ENCODE data around the gene SYVN1.

Gene SYVN1

GRCh38 chr11:65166893-65167292 lies 32.6 kb upstream of the SYVN1 start:
- no peak for TF ChIP-seq FOXK2 (IDR thresholded peaks at IDR 0.05)
- TF ChIP-seq ZNF384 (IDR thresholded peaks at IDR 0.05): no peak
- TF ChIP-seq SUZ12 (IDR thresholded peaks at IDR 0.05): no peak
- DNase-seq (ENCODE audit: extremely low spot score): no peak
- CTCF ChIA-PET: no interaction called here
- POLR2A ChIA-PET: no interaction called here

GRCh38 chr11:65165410-65166317 lies 31.3 kb upstream of the SYVN1 start:
- POLR2A ChIA-PET: no interaction called here
- no peak for DNase-seq (ENCODE audit: extremely low spot score)
- CTCF ChIA-PET: no interaction called here
- TF ChIP-seq L3MBTL2 (conservative IDR thresholded peaks at IDR 0.05) (peak; percentile 34; the same call in 1 of the 2 replicates), PKNOX1 (IDR thresholded peaks at IDR 0.05) (no peak)

GRCh38 chr11:65163684-65164083 lies 29.4 kb upstream of the SYVN1 start:
- no peak for DNase-seq (ENCODE audit: extremely low spot score)
- TF ChIP-seq ZNF384 (IDR thresholded peaks at IDR 0.05): no peak
- no peak for TF ChIP-seq NFRKB (IDR thresholded peaks at IDR 0.05)
- TF ChIP-seq LEF1 (IDR thresholded peaks at IDR 0.05; ENCODE audit: borderline replicate concordance): no peak
- no peak for TF ChIP-seq SP1 (IDR thresholded peaks at IDR 0.05)
- TF ChIP-seq HDGF (IDR thresholded peaks at IDR 0.05; ENCODE audit: borderline replicate concordance): no peak
- TF ChIP-seq FOXM1 (IDR thresholded peaks at IDR 0.05; ENCODE audit: borderline replicate concordance): no peak
- no peak for TF ChIP-seq L3MBTL2 (conservative IDR thresholded peaks at IDR 0.05)
- TF ChIP-seq FOXK2 (IDR thresholded peaks at IDR 0.05): no peak
- ChIA-PET POLR2A (interaction anchor here (1.6 kb wide), 1 partner anchor 29 kb away, joined by 4 read pairs; no protein-coding TSS in a partner anchor), CTCF (no interaction called here)

- ChIA-PET CTCF (no interaction called here), POLR2A (interaction anchor here (0.9 kb wide), 1 partner anchor 9 kb away, joined by 3 read pairs; the partner anchor contains the start of gene SPDYC)
- TF ChIP-seq ZNF384 (IDR thresholded peaks at IDR 0.05) (no peak), LEF1 (IDR thresholded peaks at IDR 0.05; ENCODE audit: borderline replicate concordance) (no peak), FOXK2 (IDR thresholded peaks at IDR 0.05) (no peak), NFRKB (IDR thresholded peaks at IDR 0.05) (no peak), FOXM1 (IDR thresholded peaks at IDR 0.05; ENCODE audit: borderline replicate concordance) (no peak), BHLHE40 (IDR thresholded peaks at IDR 0.05; ENCODE audit: borderline replicate concordance) (no peak), L3MBTL2 (conservative IDR thresholded peaks at IDR 0.05) (no peak), FOXA1 (IDR thresholded peaks at IDR 0.05) (no peak)
- DNase-seq (ENCODE audit: extremely low spot score): no peak
These were observed 26.3 kb upstream of the SYVN1 start for GRCh38 chr11:65160643-65161042.

GRCh38 chr11:65159012-65159411 lies 24.7 kb upstream of the SYVN1 start:
- ChIA-PET CTCF (no interaction called here), POLR2A (no interaction called here)
- DNase-seq (ENCODE audit: extremely low spot score): no peak
- TF ChIP-seq LEF1 (IDR thresholded peaks at IDR 0.05; ENCODE audit: borderline replicate concordance) (no peak), FOXA1 (IDR thresholded peaks at IDR 0.05) (no peak), TARDBP (IDR thresholded peaks at IDR 0.05) (no peak), BHLHE40 (IDR thresholded peaks at IDR 0.05; ENCODE audit: borderline replicate concordance) (no peak), L3MBTL2 (conservative IDR thresholded peaks at IDR 0.05) (no peak), SP1 (IDR thresholded peaks at IDR 0.05) (no peak), CTBP1 (IDR thresholded peaks at IDR 0.05; ENCODE audit: borderline replicate concordance) (no peak)

GRCh38 chr11:65157336-65157735 lies 23.0 kb upstream of the SYVN1 start:
- no peak for DNase-seq (ENCODE audit: extremely low spot score)
- ChIA-PET CTCF (no interaction called here), POLR2A (no interaction called here)
- TF ChIP-seq CTBP1 (IDR thresholded peaks at IDR 0.05; ENCODE audit: borderline replicate concordance) (no peak), L3MBTL2 (conservative IDR thresholded peaks at IDR 0.05) (no peak), ZNF384 (IDR thresholded peaks at IDR 0.05) (no peak), NFRKB (IDR thresholded peaks at IDR 0.05) (no peak), PKNOX1 (IDR thresholded peaks at IDR 0.05) (no peak), ARNT (IDR thresholded peaks at IDR 0.05) (no peak), FOXM1 (IDR thresholded peaks at IDR 0.05; ENCODE audit: borderline replicate concordance) (no peak), TARDBP (IDR thresholded peaks at IDR 0.05) (no peak), SP1 (IDR thresholded peaks at IDR 0.05) (no peak), ELF4 (IDR thresholded peaks at IDR 0.05) (no peak), BHLHE40 (IDR thresholded peaks at IDR 0.05; ENCODE audit: borderline replicate concordance) (no peak), LEF1 (IDR thresholded peaks at IDR 0.05; ENCODE audit: borderline replicate concordance) (no peak), FOXA1 (IDR thresholded peaks at IDR 0.05) (no peak), HDGF (IDR thresholded peaks at IDR 0.05; ENCODE audit: borderline replicate concordance) (no peak), FOXK2 (IDR thresholded peaks at IDR 0.05) (no peak), SUZ12 (IDR thresholded peaks at IDR 0.05) (no peak)

- no peak for TF ChIP-seq PKNOX1 (IDR thresholded peaks at IDR 0.05)
- TF ChIP-seq L3MBTL2 (conservative IDR thresholded peaks at IDR 0.05): no peak
- TF ChIP-seq ARNT (IDR thresholded peaks at IDR 0.05): no peak
- no peak for TF ChIP-seq SP1 (IDR thresholded peaks at IDR 0.05)
- no peak for TF ChIP-seq HDGF (IDR thresholded peaks at IDR 0.05; ENCODE audit: borderline replicate concordance)
- TF ChIP-seq TARDBP (IDR thresholded peaks at IDR 0.05): no peak
- TF ChIP-seq LEF1 (IDR thresholded peaks at IDR 0.05; ENCODE audit: borderline replicate concordance): no peak
- no peak for TF ChIP-seq FOXK2 (IDR thresholded peaks at IDR 0.05)
- CTCF ChIA-PET: no interaction called here
- DNase-seq (ENCODE audit: extremely low spot score): no peak
- POLR2A ChIA-PET: no interaction called here
These were observed 22.6 kb upstream of the SYVN1 start for GRCh38 chr11:65156926-65157325.
